Gastroesophageal sphincter (tissue), 3 donors: ENCODE results near the gene HORMAD1.

Experiments used
- CTCF ChIP-seq, 4 experiments: fragments of 200-600 bp in 2 of 4; fragments of 450-650 bp in 2 of 4; sonication (generic) in 1 of 4; IDR thresholded peaks; one replicate each; pipeline ENCODE4 v1.5.1; 2017 to 2019; ENCODE audit warnings: antibody characterized with exemption in 4 of 4, mild to moderate bottlenecking in 2 of 4, moderate library complexity in 2 of 4
- POLR2A ChIP-seq, 2 donors: fragments of 450-650 bp; IDR thresholded peaks; one replicate each; pipeline ENCODE4 v1.6.1; 2017; ENCODE audit warnings: antibody characterized with exemption in 2 of 2, mild to moderate bottlenecking in 2 of 2, moderate library complexity in 1 of 2

GRCh38 chr1:150730130-150730721, 9.5 kb upstream of the HORMAD1 start:
- TF ChIP-seq CTCF (IDR thresholded peaks at IDR 0.05) (no peak), POLR2A (IDR thresholded peaks at IDR 0.05) (no peak)
